ENCODE data around the gene MT1A. TPM values are rescaled to one million over a fixed set of nuclear protein-coding genes. Genes with fewer than 3 reads are reported as not detected.

Gene MT1A
- 10 to 100 TPM in 1 of 2 donors, not detected in 1; 30.0 TPM for total RNA-seq

GRCh38 chr16:56637814-56638750 is at the start of gene MT1A:
Gene MT1A (plus strand): TSS chr16:56638666. CDS start chr16:56638739, 73 bp downstream.
- Histone ChIP-seq H3K4me1 (peaks cover 0 to 34% of the 10 kb centered on the region in 2 donors), H3K27ac (peak within 1 kb of the TSS; percentile 50 to 77), H3K36me3 (no peaks in the 10 kb centered on the region), H3K9me3 (no peaks in the 10 kb centered on the region), H3K4me3 (peak within 1 kb of the TSS; percentile 33 to 62), H3K27me3 (no peaks in the 10 kb centered on the region)
- peak; percentile 85 for DNase-seq (ENCODE audit: low spot score)
- no peak for TF ChIP-seq CTCF (IDR thresholded peaks at IDR 0.05)

- H3K27ac ChIP-seq: no peak overlapping the region
- no peaks in the 10 kb centered on the region for H3K36me3 ChIP-seq
- H3K9me3 ChIP-seq: no peaks in the 10 kb centered on the region
- peaks cover 0 to 21% of the 10 kb centered on the region in 2 donors for H3K4me1 ChIP-seq
- peak overlapping the region; percentile 42 to 52 for H3K4me3 ChIP-seq
- no peaks in the 10 kb centered on the region for H3K27me3 ChIP-seq
- DNase-seq (ENCODE audit: low spot score): no peak
- TF ChIP-seq CTCF (IDR thresholded peaks at IDR 0.05): no peak
Measured at GRCh38 chr16:56588781-56589140, 49.7 kb upstream of the MT1A start.

- H3K27ac ChIP-seq: no peak within 1 kb of the TSS
- peak within 1 kb of the TSS; percentile 42 to 52 for H3K4me3 ChIP-seq
- DNase-seq (ENCODE audit: low spot score): no peak
- no peaks in the 10 kb centered on the region for H3K9me3 ChIP-seq
- no peak for TF ChIP-seq CTCF (IDR thresholded peaks at IDR 0.05)
- H3K36me3 ChIP-seq: no peaks in the 10 kb centered on the region
- peaks cover 0 to 21% of the 10 kb centered on the region in 2 donors for H3K4me1 ChIP-seq
- no peaks in the 10 kb centered on the region for H3K27me3 ChIP-seq
Measured at GRCh38 chr16:56589141-56590039, 49.1 kb upstream of the MT1A start, which contains the start of gene MT3. Gene MT3 (plus strand): TSS chr16:56589528. CDS start chr16:56589591, 63 bp downstream.

GRCh38 chr16:56591377-56592060 is 46.9 kb upstream of the MT1A start:
- Histone ChIP-seq H3K4me1 (peaks cover 0 to 21% of the 10 kb centered on the region in 2 donors), H3K36me3 (no peaks in the 10 kb centered on the region), H3K27me3 (no peaks in the 10 kb centered on the region), H3K27ac (no peak overlapping the region), H3K4me3 (no peak overlapping the region), H3K9me3 (no peaks in the 10 kb centered on the region)
- no peak for DNase-seq (ENCODE audit: low spot score)
- no peak for TF ChIP-seq CTCF (IDR thresholded peaks at IDR 0.05)

GRCh38 chr16:56593573-56594291 is 44.7 kb upstream of the MT1A start:
- H3K36me3 ChIP-seq: no peaks in the 10 kb centered on the region

More at GRCh38 chr16:56593573-56594291, 44.7 kb upstream of the MT1A start:
- no peak overlapping the region for H3K4me3 ChIP-seq
- no peak for DNase-seq (ENCODE audit: low spot score)
- no peaks in the 10 kb centered on the region for H3K9me3 ChIP-seq
- TF ChIP-seq CTCF (IDR thresholded peaks at IDR 0.05): no peak
- H3K4me1 ChIP-seq: peaks cover 0 to 21% of the 10 kb centered on the region in 2 donors
- H3K27me3 ChIP-seq: no peaks in the 10 kb centered on the region
- no peak overlapping the region for H3K27ac ChIP-seq

All from right atrium auricular region (tissue), 2 donors.